Stimulated activated CD4-positive, alpha-beta T cell treated with anti-CD3 and anti-CD28 coated beads, TNF-alpha, amount 100 ng/mL, for 48 hours (primary cell): ENCODE measurements around the gene NBEAL1.
"Not testable (repeated sequence)": the region's sequence is repeated elsewhere in the genome, so short reads cannot be mapped to it uniquely, and the experiment has no call there.

Experiments used
- DNase-seq, 3 donors: peaks; one replicate each; pipeline ENCODE4 v3.0.0-alpha.2; 2020; ENCODE audit warnings: low read depth in 3 of 3

NBEAL1 gene

GRCh38 chr2:203112342-203112741, 97.7 kb downstream of the NBEAL1 start:
- no peak for DNase-seq

DNA sequence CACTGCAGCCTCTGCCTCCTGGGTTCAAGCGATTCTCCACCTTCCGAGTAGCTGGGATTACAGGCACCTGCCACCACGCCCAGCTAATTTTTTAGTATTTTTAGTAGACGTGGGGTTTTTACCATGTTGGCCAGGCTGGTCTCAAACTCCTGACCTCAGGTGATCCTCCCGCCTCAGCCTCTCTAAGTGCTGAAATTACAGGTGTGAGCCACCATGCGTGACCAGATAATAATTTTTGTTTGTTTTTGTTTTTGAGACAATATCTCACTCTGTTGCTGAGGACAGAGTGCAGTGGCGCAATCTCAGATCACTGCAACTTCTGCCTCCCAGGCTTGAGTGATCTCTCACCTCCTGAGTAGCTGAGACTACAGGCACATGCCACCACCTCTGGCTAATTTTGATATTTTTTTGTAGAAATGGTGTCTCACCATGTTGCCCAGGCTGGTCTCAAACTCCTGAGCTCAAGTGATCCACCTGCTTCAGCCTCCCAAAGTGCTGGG, 100.6 kb downstream of the NBEAL1 start:
- not testable (repeated sequence) for DNase-seq

- no peak for DNase-seq
These were observed 107.8 kb downstream of the NBEAL1 start for GRCh38 chr2:203122317-203122986.

DNA sequence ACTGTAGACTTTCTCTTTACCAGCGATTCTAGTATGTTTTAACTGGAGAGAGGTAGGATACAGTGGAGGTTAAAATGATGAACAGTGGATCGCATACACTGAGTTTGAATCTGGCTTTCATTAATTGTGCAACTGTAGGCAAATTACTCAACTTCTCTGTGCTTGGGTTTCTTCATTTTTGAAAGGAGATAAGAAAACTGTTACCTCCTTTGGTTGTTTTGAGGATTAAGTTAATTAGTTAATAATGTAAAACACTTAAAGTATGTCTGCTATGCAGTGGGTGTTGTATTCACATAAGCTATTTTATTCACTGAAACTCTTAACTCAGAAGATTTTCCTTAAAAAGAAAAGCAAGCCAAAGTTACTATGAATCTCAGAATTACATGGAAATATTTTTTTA, 112.3 kb downstream of the NBEAL1 start:
- no peak for DNase-seq

DNA sequence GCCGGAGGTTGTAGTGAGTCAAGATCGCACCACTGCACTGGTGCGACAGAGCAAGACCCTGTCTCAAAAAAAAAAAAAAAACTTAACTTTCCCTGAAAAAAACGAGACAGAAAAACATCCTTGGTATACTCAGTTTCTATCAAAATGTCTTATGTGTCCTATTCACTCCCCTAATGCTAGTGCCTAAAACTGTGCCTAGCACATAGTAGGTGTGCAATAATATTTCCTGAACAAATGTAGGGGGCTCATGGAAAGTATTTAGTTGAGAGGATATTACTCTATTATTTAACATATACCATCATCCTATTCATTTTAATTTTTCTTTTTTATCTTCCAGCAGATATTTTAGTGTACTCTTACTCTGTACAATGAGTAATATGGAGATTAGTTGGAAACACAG, 120.4 kb downstream of the NBEAL1 start:
- no peak for DNase-seq

DNA sequence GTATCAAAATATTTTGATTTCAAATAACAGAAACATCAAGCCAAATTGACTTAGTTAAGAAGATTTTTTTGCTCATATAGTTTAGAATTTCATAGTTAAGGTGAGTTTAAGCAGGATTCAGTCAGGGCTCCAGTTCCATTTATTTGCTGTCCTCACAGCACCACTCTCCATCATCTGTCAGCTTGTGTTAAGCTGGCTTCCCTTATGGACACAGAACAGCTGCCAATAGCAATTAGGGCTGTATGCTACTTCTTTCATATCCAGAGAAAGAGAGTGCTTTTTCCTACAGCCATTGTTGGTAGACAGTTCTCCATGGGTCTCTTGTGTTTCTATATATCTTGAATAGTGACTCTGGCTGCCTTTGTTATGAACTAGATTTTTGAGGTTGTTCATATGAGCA, 128.7 kb downstream of the NBEAL1 start:
- no peak for DNase-seq

- DNase-seq: no peak
These were observed 134.5 kb downstream of the NBEAL1 start for GRCh38 chr2:203149194-203149593.

DNA sequence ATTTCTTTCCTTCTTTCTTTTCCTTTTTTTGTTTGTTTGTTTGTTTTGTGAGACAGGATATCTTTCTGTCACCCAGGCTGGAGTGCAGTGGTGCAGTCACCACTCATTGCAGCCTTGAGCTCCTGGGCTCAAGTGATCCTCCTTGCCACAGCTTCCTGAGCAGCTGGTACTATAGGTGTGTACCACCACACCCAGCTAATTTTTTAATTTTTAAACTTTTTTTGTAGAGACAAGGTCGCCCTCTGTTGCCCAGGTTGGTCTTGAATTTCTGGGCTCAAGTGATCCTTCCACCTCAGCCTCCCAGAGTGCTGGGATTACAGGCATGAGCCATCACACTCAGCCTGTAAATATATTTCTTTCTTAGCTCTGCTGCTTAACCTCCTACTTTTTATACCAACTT, 140.7 kb downstream of the NBEAL1 start:
- no peak for DNase-seq

DNA sequence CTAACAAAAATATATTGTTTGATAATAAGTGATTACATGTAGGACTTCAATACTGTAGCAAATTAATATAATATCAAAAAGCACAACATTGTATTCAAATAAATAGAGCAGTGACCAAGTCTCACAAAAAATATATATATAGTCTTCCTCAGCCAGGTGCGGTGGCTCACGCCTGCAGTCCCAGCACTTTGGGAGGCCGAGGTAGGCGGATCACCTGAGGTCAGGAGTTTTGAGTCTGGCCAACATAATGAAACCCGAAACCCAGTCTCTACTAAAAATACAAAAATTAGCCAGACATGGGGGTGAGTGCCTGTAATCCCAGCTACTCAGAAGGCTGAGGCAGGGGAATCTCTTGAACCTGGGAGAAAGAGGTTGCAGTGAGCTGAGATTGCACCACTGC, 148.0 kb downstream of the NBEAL1 start:
- DNase-seq: not testable (repeated sequence)

- no peak for DNase-seq
These were observed 149.7 kb downstream of the NBEAL1 start for GRCh38 chr2:203164311-203164935.

DNA sequence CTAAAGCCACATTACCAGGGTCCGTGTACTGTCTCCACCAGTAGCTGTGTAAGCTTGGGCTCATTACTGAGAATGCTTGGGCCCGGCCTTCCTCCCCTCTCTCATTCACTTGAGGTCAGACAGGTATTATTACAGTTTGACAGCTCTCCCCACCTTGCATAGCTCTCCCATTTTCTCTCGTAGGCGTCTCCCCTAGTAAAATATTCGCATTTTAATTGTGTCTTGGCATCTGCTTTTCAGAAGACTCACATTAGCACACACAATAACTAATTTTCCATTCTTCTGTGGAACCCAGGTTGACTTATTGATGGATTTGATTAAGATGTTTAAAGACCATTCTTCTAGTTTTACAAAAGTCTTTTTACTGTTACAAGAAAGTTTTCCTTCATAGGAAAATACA, 153.1 kb downstream of the NBEAL1 start:
- no peak for DNase-seq

DNA sequence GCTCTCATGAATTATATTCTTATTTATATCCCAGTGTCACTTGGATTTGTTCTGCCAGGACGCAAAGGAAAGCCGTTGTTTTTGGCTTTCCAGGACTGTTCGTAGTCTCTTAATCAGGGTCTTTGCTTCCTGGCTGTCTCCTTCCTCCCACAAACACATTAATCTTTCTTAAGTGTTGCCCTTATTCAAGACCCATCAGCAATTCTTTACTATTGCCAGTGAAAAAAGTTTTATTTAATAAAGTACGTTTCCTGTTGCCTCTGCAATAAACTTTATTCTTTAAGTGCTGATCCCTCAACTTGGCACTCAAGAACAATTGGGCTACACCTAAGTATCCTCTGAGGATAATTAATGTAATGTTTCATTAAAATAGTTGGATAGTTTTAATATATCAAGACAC, 155.8 kb downstream of the NBEAL1 start:
- no peak for DNase-seq

DNA sequence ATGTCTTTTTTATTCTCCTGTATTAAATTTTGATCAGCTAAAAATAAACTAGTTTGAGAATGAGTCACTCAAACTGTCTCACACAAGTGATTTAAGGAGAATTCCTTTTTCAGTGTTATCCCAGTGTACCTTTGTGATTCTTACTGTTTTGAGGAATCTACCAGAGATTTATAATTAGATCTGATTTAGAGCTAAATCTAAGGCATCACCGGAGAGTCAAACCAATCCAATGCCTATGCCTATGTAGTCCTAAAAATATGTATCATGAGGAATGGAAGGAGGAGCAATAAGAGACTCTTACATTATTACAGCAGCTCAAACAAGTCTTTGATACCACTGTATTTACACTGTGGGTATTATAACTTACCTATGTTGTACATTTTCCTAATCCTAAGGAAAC, 160.7 kb downstream of the NBEAL1 start:
- DNase-seq: no peak

- DNase-seq: no peak
These were observed 162.7 kb downstream of the NBEAL1 start for GRCh38 chr2:203177361-203177760.

DNA sequence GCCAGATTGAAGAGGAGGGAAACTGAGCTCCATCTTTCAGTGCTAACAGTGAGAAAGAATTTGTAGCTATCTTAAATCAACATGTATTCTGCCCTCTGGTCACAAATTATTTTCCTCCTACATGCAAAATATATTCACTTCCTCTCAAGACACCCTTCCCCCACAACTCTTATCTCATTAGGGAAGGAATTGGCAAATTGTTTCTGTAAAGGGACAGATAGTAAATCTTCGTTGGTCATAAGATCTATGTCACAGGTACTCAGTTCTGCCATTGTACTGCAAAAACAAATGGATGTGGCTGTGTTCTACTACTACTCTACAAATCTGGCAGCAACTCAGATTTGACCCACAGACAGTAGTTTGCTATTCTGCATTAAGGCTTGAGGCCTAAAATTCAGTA, 171.2 kb downstream of the NBEAL1 start:
- DNase-seq: no peak

GRCh38 chr2:203190547-203190946, 175.9 kb downstream of the NBEAL1 start:
- DNase-seq: not testable (repeated sequence)

GRCh38 chr2:203191026-203191425, 176.4 kb downstream of the NBEAL1 start:
- DNase-seq: not testable (repeated sequence)

DNA sequence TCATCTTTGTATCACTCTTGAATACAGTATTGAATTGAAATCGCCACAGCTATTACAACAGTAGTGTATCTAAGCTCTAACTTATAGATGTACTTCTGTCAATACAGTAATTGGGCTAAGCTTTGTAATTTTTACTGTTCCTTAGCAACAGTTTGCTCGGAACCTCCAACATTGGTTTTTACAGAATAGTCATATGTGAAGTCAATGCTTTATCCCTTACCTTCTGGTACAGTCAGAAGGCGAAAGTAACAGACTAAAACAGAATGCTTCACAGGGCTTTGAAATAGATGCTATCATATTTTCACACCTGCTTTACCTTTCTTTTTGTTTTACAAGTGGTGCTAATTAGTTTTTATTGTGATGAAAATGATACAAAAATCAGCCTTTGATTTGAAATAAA, 177.3 kb downstream of the NBEAL1 start:
- no peak for DNase-seq

GRCh38 chr2:203195331-203196036, 180.8 kb downstream of the NBEAL1 start:
- no peak for DNase-seq

DNA sequence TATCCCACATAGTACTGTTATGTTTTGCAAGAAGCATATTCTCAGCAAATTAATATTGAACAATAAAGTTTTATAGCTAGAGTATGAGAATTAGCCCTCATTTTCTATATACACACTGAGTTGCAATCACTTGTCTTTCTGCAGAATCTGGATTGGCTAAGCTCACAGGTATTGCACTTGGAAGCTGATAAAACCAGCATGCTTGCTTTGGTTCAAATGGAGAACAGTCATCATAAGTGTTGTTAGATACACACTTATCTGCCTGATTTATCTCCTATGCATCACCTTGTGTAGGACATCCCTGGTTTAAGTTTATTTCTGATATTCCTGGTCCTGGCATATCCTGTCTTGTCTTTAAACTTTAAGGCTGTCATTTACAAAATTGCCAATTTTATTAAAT, 186.2 kb downstream of the NBEAL1 start:
- DNase-seq: no peak

DNA sequence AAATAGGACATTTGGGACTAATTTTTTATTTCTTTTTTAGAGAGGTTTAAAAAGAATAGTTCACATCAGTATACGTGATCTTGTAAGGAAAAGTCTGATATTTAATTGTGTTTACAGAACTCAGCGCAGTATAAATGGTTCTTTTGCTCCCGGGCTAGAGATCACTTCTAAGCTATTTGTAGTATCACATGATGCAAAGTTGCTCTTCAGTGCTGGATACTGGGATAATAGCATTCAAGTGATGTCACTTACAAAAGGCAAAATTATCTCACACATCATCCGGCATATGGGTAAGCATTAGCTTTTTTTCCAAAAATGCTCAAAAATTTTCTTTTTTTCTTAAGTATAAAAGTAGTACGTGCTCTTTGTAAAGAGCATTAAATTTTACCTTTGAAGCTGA, 186.8 kb downstream of the NBEAL1 start:
- no peak for DNase-seq

DNA sequence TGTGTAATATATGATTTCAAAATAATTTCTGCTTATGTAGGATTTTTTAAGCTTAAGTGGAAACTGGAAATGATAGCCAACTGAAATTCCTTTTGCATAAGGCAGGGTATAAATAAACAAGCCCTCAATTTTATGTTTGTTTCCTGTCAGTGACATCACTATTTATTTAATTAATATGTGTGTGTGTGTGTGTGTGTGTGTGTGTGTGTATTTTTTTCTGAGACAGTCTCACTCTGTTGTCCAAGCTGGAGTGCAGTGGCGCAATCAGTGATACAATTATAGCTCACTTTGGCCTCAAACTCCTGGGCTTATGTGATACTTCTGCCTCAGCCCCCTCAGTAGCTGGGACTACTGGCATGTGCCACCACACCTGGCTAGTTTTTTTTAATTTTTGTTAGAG, 194.9 kb downstream of the NBEAL1 start:
- DNase-seq: no peak

- no peak for DNase-seq
These were observed 210.9 kb downstream of the NBEAL1 start for GRCh38 chr2:203225423-203226039.
